Transverse colon (tissue), 4 donors: Measurements from ENCODE around the gene IL15RA.

Source experiments
- CTCF ChIP-seq, 5 experiments: fragments of 200-600 bp in 3 of 5; fragments of 450-650 bp in 2 of 5; sonication (generic) in 3 of 5; IDR thresholded peaks; 1 replicate in 2 of 5; 2 replicates in 3 of 5; pipeline ENCODE4 v1.5.1; 2016 to 2017; ENCODE audit warnings: antibody characterized with exemption in 5 of 5, inconsistent platforms in 3 of 5, mild to moderate bottlenecking in 2 of 5, moderate library complexity in 1 of 5
- EP300 ChIP-seq: sonication (generic); formaldehyde crosslinking; IDR thresholded peaks from one replicate; pipeline ENCODE4 v1.6.1; 2017; ENCODE audit warnings: antibody characterized with exemption, low read depth
- POLR2A ChIP-seq: fragments of 450-650 bp; IDR thresholded peaks from one replicate; pipeline ENCODE4 v1.6.1; 2016; ENCODE audit warnings: antibody characterized with exemption, mild to moderate bottlenecking, moderate library complexity
- POLR2AphosphoS5 ChIP-seq, 3 donors: sonication (generic); formaldehyde crosslinking; IDR thresholded peaks; one replicate each; pipeline ENCODE4 v1.6.1; 2016; ENCODE audit warnings: antibody characterized with exemption in 3 of 3

DNA sequence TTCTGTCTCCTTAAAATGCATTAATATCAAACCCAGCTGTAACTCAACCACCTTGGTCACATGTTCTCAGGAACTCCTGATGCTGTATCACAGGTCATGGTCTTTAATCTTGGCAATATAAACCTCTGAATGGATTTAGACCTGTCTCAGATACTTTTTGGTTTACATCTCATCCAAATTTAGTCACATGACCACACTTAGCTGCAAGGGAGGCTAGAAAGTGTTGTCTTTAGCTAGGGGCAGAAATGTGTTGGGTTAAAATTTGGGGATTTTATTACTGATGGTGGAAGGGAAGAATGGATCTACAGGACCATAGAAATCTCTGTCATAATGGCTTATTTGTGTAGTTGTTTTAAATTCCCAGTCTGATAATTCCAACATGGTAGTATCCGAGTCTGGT, 29.6 kb upstream of the IL15RA start:
- TF ChIP-seq CTCF (IDR thresholded peaks at IDR 0.05) (no peak), POLR2AphosphoS5 (IDR thresholded peaks at IDR 0.05) (no peak), POLR2A (no peak), EP300 (no peak)
